Subcutaneous adipose tissue (tissue), 4 donors: Measurements from ENCODE around the gene LRCOL1. TPM values are rescaled to one million over a fixed set of nuclear protein-coding genes. Genes with fewer than 3 reads are reported as not detected.

Source experiments
- total RNA-seq, 4 donors: library from RNA; depleted of rRNA; stranded (reverse); fragments of >200 nt; gene quantifications; one replicate each; pipeline ENCODE4 v1.1.0, GENCODE V29; 2016
- TF ChIP-seq, protein P1 (sequence below): fragments of 450-650 bp; IDR thresholded peaks from one replicate; pipeline ENCODE4 v1.5.1; 2016; ENCODE audit warnings: low read depth, mild to moderate bottlenecking, control low read depth, antibody characterized with exemption, moderate library complexity

Gene LRCOL1
- total RNA-seq, 4 donors from 2014 or later = 2.1 TPM; not detected in 3

DNA sequence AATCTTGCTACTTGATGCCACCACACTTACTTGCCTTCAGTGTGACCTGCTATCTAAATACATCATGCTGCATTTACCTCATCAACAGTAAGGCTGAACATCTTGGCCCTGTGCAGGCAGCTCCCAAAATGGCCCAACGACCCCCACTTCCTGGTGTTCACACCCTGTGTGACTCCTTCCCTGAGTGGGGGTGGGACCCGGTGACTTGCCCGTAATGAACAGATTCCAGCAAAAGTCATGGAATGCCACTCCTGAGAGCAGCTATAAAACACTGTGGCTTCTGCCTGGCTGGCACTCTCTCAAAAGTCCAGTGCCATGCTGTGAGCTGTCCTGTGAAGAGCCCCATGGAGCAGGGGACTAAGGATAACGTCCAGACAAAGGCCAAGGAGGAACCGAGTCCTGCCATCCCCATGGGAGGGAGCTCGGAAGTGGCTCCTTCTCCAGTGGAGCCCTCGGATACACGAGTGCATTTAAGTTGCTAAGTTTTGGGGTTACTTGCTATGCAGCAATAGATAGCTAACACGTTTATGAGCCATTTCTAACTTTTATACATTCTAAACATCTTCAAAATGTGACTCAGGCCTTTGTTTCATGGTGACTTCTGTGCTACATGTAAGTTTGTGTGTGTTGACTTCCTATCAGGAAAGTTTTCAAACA is 41.2 kb upstream of the LRCOL1 start:
- TF ChIP-seq, protein P1, sequence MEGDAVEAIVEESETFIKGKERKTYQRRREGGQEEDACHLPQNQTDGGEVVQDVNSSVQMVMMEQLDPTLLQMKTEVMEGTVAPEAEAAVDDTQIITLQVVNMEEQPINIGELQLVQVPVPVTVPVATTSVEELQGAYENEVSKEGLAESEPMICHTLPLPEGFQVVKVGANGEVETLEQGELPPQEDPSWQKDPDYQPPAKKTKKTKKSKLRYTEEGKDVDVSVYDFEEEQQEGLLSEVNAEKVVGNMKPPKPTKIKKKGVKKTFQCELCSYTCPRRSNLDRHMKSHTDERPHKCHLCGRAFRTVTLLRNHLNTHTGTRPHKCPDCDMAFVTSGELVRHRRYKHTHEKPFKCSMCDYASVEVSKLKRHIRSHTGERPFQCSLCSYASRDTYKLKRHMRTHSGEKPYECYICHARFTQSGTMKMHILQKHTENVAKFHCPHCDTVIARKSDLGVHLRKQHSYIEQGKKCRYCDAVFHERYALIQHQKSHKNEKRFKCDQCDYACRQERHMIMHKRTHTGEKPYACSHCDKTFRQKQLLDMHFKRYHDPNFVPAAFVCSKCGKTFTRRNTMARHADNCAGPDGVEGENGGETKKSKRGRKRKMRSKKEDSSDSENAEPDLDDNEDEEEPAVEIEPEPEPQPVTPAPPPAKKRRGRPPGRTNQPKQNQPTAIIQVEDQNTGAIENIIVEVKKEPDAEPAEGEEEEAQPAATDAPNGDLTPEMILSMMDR = no peak

DNA sequence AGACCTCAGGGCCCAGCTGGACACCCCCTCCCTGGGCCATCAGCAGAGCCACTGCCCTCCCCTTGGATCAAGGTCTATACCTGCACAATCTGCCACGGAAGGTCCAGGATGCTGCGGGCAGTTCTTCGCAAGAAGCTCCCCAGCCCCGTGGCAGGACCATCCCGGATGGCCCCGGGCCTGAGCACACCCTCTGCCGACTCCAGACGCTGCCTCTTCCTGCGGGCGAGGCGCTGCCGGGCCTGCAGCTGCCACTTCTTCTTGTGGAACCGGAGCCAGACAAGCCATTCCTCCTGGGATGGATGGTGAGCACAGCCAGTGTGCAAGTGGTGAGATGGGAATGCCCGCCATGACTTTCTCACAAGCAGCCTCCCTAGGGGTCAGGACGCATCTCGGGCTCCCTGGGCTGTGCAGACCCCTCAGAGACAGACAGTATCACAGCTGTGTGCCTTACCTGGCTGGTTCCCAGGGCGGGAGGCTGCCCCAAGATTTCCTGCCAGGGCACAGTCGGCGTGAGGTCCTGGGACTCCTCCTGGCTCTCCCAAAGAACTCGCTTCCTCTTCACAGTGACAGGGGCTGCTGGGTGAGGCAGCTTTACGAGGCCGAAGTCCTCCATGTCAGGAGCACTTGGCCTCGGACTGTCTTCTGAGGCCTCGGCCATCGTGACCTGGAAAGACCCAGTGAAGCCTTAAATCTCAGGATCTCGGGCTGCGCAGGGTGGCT is 39.0 kb upstream of the LRCOL1 start:
- TF ChIP-seq, protein P1 = no peak

DNA sequence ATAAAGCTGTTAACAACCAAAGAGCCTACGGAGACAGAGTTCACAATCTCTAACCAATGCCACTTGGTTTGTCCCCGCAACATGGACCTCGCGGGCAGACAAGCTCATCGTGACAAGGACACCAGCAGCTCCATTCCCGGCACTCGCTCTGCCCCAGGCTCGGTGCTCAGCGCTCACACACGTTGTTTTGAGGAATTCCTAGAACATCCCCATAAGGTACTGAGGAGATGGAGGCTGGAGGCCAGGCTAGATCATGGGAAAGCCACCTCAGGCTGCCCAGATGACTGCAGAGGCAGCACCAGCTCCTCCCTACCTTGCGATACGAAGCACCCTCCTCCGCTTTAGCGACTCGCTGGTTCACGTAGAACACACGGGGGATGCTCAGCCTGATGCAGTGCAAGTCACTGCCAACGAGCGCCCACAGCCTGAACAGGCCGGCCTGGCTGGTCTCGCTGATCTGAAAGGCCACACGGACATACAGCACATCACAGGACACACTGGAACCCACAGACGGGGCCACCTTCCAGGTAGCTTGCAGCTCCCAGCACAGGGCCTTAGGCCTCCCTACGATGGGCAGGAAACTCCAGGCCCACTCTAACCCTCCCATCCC is 38.3 kb upstream of the LRCOL1 start:
- TF ChIP-seq, protein P1 = no peak

DNA sequence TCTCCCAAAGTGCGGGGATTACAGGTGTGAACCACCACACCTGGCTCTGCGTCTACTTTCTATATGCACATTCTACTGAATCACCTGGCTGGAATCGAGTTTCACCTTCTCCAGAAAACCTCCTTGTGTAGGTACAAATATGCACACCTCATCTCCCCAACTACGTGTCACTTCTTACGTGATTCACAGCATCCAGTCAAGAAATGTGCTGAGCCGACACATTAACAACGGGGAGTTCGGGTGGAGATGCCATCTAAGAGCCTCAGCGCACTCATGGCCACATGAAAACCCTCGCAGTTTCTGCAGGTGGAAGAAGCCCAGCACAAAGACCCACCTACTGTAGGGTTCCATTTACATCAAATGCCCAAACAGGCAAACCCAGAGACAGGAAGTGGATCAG is 37.5 kb upstream of the LRCOL1 start:
- TF ChIP-seq, protein P1 = no peak

DNA sequence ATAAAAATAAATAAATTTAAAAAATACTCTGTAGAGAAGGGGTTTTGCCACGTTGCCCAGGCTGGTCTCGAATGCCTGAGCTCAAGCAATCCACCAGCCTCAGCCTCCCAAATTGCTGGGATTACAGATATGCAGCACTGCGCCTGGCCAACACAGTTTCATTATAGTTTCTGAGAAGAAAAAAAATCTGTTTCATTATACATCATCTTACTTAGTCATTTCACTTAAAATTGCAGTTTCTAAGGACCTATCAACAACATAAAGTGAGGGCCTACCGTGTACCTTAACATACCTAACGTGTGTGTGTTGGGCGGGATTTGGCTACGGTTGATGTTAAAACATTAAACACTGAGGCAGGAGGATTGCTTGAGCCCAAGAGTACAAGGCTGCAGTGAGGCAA is 36.5 kb upstream of the LRCOL1 start:
- TF ChIP-seq, protein P1 = no peak

DNA sequence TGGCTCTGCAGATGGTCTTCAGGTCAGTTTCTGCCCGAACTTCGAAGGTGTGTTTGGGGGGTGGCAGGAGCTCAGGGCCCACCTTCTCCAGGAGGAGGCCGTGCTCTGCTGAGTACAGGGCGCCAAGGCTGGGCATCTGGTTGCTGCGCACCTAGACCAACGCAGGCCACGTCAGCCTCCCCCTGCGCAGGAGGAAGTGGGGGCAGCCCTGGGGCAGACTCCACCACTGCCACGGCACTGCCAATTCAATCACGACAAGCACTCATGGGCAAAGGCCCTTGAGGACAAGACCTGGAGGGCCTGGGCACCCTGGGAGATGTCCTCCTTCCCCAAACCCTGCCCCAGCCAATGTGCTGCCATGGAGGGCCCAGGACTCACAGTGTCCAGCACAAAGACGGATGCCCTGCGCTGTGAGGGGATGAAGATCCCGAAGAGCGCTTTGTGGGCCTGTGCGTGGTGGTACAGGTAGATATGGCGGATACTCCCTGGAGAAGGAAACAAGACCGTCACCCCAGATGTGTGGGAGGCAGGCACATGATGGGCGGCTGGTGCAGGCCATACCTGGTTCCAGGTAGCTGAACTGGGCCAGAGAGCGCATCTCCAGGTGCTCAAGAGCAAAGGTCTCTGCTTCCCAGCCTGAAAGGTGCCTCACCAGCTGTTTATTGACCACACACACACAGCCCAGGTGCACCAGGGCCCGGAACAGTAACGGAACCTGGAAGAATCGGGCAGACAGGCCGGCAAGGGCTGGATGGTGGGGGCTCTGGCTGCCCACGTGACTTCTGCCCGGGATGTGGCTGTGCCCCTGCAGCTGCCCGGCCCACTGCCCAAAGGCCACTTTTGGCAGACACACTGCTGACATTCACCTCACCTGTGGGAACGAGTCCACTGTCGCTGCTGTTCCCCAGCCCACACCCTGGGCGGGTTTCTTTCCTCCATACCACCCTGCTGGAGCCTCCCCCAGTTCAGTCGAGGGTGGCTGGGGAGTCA is 32.8 kb upstream of the LRCOL1 start:
- TF ChIP-seq, protein P1 = no peak
